ENCODE results near the gene CFAP65. TPM values are rescaled to one million over a fixed set of nuclear protein-coding genes. Genes with fewer than 3 reads are reported as not detected.

The CFAP65 gene
- total RNA-seq, 6 experiments from 2014 or later, result not detected

- Histone ChIP-seq H3K9me3 (no peaks in the 10 kb centered on the region), H3K27me3 (peaks cover 14 to 35% of the 10 kb centered on the region in 2 donors), H3K4me3 (no peak overlapping the region), H3K36me3 (no peaks in the 10 kb centered on the region), H3K4me1 (peaks cover 0 to 20% (median 3%) of the 10 kb centered on the region in 4 donors), H3K27ac (no peak overlapping the region)
- TF ChIP-seq, protein P1, sequence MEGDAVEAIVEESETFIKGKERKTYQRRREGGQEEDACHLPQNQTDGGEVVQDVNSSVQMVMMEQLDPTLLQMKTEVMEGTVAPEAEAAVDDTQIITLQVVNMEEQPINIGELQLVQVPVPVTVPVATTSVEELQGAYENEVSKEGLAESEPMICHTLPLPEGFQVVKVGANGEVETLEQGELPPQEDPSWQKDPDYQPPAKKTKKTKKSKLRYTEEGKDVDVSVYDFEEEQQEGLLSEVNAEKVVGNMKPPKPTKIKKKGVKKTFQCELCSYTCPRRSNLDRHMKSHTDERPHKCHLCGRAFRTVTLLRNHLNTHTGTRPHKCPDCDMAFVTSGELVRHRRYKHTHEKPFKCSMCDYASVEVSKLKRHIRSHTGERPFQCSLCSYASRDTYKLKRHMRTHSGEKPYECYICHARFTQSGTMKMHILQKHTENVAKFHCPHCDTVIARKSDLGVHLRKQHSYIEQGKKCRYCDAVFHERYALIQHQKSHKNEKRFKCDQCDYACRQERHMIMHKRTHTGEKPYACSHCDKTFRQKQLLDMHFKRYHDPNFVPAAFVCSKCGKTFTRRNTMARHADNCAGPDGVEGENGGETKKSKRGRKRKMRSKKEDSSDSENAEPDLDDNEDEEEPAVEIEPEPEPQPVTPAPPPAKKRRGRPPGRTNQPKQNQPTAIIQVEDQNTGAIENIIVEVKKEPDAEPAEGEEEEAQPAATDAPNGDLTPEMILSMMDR (IDR thresholded peaks at IDR 0.05), result no peak
- no peak for TF ChIP-seq POLR2A (IDR thresholded peaks at IDR 0.05)
- DNase-seq (no peak), ATAC-seq (peak; percentile 25 to 46 (median 36))
- WGBS (ENCODE audit: insufficient coverage, low coverage, low lambda C conversion rate, missing lambda C conversion rate), result under 1% methylated on average over 17 of the region's 69 CpGs
- intact Hi-C loops (cut with DNase I), result no loop called here
Observed at GRCh38 chr2:218981881-218982585, 59.3 kb downstream of the CFAP65 start.

DNA sequence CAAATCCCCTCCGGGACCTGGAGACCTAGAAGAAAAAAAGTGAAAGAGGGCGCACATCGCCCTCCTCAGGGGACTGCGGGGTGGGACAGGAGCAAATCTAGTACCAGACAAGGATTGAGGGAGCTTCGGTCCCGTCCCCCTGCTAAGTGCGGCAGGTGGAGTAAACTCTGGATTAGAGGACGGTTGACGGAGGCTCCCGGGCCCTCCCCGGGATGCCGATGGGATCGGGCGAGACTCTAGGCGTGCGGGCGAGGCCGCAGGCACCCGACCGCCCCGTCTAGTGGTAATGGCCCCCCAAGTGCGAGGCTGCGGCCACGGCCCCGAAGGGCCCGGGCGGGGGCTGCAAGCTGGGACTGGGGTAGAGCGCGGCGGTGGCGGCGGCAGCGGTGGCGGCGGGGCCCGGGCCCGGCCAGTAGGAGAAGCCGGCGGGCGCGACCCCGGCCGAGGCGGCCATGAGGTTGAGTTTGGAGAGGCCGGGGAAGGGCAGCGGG, 59.9 kb downstream of the CFAP65 start:
- no peaks in the 10 kb centered on the region for H3K9me3 ChIP-seq
- 3% methylated on average over 4 of the region's 46 CpGs for WGBS (ENCODE audit: insufficient coverage, low coverage, low lambda C conversion rate, missing lambda C conversion rate)
- intact Hi-C loops (cut with DNase I), result no loop called here
- TF ChIP-seq, protein P1 (IDR thresholded peaks at IDR 0.05), result no peak
- no peak for TF ChIP-seq POLR2A (IDR thresholded peaks at IDR 0.05)
- peaks cover 0 to 20% (median 3%) of the 10 kb centered on the region in 4 donors for H3K4me1 ChIP-seq
- H3K36me3 ChIP-seq, result no peaks in the 10 kb centered on the region
- ATAC-seq (no peak), DNase-seq (no peak)
- H3K27ac ChIP-seq, result no peak overlapping the region
- H3K4me3 ChIP-seq, result no peak overlapping the region
- peaks cover 14 to 35% of the 10 kb centered on the region in 2 donors for H3K27me3 ChIP-seq

DNA sequence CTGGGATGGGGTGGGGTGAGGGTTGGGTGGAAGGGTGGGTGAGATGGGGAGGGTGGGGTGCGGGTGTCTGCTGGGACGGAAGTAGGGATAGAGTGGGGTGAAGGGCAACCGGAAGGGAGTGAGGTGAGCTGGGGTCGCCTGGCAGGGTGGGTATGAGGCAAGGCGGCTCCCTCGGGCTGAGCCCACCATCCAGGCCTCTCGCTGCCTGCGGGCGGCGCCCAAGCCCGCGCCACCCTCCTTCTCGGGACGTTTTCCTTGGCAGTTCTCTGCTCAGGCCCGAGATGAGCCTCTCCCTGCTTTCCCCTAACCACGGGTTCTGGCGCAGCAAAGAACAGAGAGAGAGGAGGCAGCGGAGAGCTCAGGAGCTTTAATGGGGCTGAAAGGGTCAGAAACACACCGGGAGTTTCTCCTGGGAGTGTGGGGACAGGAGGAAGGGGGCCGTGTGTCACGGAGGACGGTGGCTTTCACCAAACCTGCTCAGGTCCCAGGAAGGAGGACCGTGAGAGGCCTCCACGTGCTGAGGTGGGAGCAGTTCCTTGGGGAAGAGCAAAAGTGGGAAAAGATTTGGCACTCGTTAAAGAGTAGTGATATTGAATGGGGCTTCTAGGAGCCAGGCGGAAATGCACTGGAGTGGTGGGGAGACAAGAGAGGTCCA, 60.5 kb downstream of the CFAP65 start:
- Histone ChIP-seq H3K27me3 (peaks cover 14 to 35% of the 10 kb centered on the region in 2 donors), H3K4me3 (no peak overlapping the region), H3K36me3 (no peaks in the 10 kb centered on the region), H3K4me1 (peaks cover 0 to 20% (median 3%) of the 10 kb centered on the region in 4 donors), H3K27ac (no peak overlapping the region), H3K9me3 (no peaks in the 10 kb centered on the region)
- intact Hi-C loops (cut with DNase I), result no loop called here
- WGBS (ENCODE audit: insufficient coverage, low coverage, low lambda C conversion rate, missing lambda C conversion rate), result 3% methylated on average over 18 of the region's 26 CpGs
- no peak for ATAC-seq
- no peak for DNase-seq
- TF ChIP-seq, protein P1 (IDR thresholded peaks at IDR 0.05), result no peak
- TF ChIP-seq POLR2A (IDR thresholded peaks at IDR 0.05), result no peak

DNA sequence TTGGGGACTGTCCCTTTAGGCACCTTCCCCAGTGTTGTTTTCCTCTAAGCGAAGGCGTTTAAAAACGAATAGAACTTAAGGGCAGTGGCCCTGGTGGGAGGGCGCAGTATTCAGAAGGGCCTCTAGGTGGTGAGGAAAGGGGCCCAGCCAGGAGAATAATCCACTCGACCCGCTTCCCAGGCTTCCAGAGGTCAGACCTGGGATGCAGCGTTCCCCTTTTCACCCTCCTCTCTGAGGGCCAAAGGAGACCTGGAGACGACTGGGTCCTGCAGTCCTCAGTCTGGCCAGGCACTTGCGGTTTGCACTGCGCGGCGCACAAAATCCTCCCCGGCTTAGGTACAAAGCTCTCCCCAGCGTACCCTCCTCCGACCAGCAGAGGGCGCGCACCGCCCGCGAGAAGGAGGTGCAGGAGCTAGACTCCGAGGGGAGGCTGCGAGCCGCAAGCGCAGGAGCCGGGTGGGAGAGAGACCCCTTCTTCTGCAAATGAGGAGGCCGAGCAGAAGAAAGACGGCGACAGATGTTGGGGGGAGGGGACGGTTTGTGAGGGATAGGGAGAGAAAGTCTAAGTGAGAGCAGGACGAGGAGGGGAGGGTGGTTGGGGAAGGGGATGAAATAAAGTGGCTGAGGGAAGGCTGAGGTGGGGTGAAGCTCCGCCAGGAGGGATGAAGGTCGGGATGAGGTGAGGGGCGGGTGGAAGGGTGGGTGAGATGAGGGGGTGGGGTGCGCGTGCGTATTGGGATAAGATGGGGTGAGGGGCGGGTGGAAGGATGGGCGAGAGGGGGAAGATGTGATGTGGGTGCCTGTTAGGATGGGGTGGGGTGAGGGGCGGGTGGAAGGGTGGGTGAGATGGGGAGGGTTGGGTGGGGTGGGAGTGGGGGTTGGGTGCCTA, 61.2 kb downstream of the CFAP65 start:
- peak; percentile 82 to 84 (median 83) for DNase-seq
- 1% methylated on average over 35 of the region's 39 CpGs for WGBS (ENCODE audit: insufficient coverage, low coverage, low lambda C conversion rate, missing lambda C conversion rate)
- Histone ChIP-seq H3K4me1 (peaks cover 0 to 20% (median 3%) of the 10 kb centered on the region in 4 donors), H3K4me3 (no peak overlapping the region), H3K27ac (no peak overlapping the region), H3K9me3 (no peaks in the 10 kb centered on the region), H3K36me3 (no peaks in the 10 kb centered on the region), H3K27me3 (peaks cover 14 to 31% of the 10 kb centered on the region in 2 donors)
- peak; percentile 92 to 94 (median 93) for ATAC-seq
- no peak for TF ChIP-seq POLR2A (IDR thresholded peaks at IDR 0.05)
- TF ChIP-seq, protein P1 (IDR thresholded peaks at IDR 0.05), result peak; percentile 83 to 94 (median 90)
- intact Hi-C loops (cut with DNase I), result no loop called here

All from right lobe of liver (tissue), 6 donors.